Activated naive CD8-positive, alpha-beta T cell (primary cell): ENCODE data around the gene CALCOCO1.
"Not testable (repeated sequence)": the region's sequence is repeated elsewhere in the genome, so short reads cannot be mapped to it uniquely, and the experiment has no call there.

Experiments used
- H3K27ac Mint-ChIP-seq: one replicate; pipeline ENCODE4 v1.8.0; 2021; ENCODE audit warnings: mixed read lengths
- H3K27me3 Mint-ChIP-seq: one replicate; pipeline ENCODE4 v1.8.0; 2021; ENCODE audit warnings: mixed read lengths
- H3K36me3 Mint-ChIP-seq: one replicate; pipeline ENCODE4 v1.8.0; 2021; ENCODE audit warnings: mixed read lengths
- H3K4me1 Mint-ChIP-seq: one replicate; pipeline ENCODE4 v1.8.0; 2021; ENCODE audit warnings: low read depth, mixed read lengths
- H3K4me3 Mint-ChIP-seq: one replicate; pipeline ENCODE4 v1.8.0; 2021; ENCODE audit warnings: mild to moderate bottlenecking, mixed read lengths
- H3K9me3 Mint-ChIP-seq: one replicate; pipeline ENCODE4 v1.8.0; 2021; ENCODE audit warnings: low read depth, mixed read lengths

CALCOCO1 gene, protein sequence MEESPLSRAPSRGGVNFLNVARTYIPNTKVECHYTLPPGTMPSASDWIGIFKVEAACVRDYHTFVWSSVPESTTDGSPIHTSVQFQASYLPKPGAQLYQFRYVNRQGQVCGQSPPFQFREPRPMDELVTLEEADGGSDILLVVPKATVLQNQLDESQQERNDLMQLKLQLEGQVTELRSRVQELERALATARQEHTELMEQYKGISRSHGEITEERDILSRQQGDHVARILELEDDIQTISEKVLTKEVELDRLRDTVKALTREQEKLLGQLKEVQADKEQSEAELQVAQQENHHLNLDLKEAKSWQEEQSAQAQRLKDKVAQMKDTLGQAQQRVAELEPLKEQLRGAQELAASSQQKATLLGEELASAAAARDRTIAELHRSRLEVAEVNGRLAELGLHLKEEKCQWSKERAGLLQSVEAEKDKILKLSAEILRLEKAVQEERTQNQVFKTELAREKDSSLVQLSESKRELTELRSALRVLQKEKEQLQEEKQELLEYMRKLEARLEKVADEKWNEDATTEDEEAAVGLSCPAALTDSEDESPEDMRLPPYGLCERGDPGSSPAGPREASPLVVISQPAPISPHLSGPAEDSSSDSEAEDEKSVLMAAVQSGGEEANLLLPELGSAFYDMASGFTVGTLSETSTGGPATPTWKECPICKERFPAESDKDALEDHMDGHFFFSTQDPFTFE

DNA sequence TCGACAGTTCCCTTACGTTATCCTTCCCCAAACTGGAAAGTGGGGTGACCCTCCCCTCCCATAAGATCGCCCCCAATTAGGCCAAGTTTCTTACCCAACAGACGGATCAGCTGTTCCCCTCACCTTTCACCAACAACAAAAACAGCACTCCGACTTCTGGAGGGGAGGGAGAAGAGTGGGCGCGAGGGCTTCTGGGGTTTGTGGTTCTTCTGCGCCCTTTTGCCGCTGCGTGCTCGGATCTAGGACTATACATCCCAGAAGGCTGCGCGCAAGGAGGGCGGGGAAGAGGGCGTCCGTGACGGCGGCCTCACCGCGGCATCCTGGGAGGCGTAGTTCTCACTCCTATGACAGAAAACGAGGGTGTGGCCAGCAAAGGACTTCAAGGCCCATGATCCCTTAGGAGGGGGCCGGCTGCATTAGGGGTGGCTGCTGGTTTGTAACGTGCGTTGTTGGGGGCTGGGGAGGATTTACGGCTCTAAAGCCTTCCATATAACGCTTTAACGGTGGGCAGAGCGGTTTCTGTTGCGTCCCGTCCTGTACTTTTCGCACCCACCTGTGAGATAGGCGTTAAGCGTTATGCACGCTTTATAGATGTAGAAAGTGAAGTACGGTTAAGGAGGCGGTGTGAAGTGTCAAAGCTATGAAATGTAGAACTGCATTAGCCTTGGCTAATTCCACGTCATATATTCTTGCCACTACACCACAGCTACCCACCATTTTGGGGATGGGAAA is at the start of gene CALCOCO1:
Gene CALCOCO1 (minus strand): TSS at position 143 of the 732 bp plus-strand sequence. CDS start 2,210 bp downstream, outside the sequence.
- Mint-ChIP-seq H3K27me3 (no peaks in the 10 kb centered on the region), H3K4me1 (peaks cover 21% of the 10 kb centered on the region), H3K27ac (peak within 1 kb of the TSS; percentile 95), H3K36me3 (no peaks in the 10 kb centered on the region), H3K4me3 (peak within 1 kb of the TSS; percentile 98), H3K9me3 (no peaks in the 10 kb centered on the region)

DNA sequence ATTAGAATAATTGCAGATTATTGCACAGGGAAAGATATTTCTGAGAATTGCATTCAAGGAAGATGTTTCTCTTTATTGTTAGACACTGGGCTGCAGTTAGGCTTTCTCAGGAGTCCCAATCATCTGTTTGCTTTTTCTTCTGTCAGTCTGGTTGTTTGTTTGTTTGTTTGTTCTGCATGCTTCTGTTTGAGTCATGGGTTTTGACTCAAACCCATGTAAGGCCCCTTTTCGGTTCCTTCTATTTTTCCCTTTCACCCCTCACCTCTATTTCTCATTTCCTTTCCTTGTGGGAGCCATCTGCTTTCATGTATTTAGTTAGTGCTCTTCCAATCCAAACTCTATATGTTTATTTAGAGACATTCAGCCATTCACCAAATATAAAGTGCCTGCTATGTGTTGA is 49.6 kb upstream of the CALCOCO1 start:
- Mint-ChIP-seq H3K27me3 (peaks cover 26% of the 10 kb centered on the region), H3K4me3 (no peak overlapping the region)

DNA sequence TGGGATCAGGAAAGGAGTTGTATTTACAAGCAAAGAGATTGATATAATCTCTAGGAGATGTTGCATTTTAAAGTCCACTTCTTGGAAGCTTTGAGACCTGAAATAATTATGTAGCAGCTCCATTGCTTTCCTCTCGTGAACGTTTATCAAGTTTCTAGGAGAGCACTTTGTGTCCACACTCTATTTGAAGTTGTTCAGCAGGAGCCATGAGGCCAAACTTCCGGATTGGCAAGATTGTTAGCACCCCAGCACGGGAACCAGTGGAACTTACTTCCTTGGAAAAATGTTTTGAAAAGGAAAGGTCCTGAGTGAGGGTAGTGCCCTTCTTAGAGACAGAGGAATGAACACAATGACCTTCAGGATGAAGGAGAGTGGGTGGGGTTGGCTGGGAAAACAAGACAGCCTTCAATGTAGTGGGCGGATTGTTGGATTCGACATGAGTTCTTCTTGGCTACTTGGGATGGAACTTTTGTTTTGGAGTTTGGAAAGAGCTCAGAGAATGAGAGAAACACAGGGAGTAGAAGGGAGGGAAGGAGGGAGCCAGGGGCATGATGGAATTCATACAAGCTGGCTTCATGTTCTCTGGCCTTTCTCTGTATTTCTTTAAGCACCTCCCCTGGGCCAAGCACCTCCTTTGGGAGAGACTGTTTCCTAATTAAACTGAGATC is 48.4 kb upstream of the CALCOCO1 start:
- Mint-ChIP-seq H3K4me3 (no peak overlapping the region), H3K27ac (no peak overlapping the region), H3K27me3 (peaks cover 26% of the 10 kb centered on the region), H3K4me1 (no peaks in the 10 kb centered on the region), H3K9me3 (no peaks in the 10 kb centered on the region), H3K36me3 (peaks cover 2% of the 10 kb centered on the region)

More for the DNA sequence above, 49.6 kb upstream of the CALCOCO1 start:
- H3K9me3 Mint-ChIP-seq: no peaks in the 10 kb centered on the region
- H3K27ac Mint-ChIP-seq: no peak overlapping the region
- no peaks in the 10 kb centered on the region for H3K4me1 Mint-ChIP-seq
- H3K36me3 Mint-ChIP-seq: peaks cover 2% of the 10 kb centered on the region

DNA sequence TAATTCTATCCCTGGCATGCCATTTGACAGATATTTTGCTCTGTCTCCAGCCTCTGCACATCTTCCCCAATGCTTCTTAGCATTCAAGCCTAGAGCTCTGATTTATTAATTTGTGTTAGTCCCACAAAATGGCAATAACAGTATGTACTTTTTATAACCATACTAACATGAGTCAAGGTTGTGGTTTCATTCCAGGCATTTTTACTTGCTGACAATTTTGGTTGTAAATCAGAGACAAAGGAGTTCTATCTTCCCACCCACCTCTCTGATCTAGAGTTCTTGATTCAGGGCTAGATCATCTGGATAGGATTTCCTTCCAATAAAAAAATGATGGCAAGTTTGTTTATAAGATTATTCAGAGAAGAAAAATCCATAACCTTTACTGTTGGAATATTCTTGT is 43.0 kb upstream of the CALCOCO1 start:
- H3K27ac Mint-ChIP-seq: no peak overlapping the region
- no peak overlapping the region for H3K4me3 Mint-ChIP-seq
- H3K9me3 Mint-ChIP-seq: no peaks in the 10 kb centered on the region
- peaks cover 2% of the 10 kb centered on the region for H3K36me3 Mint-ChIP-seq
- H3K27me3 Mint-ChIP-seq: peaks cover 24% of the 10 kb centered on the region
- H3K4me1 Mint-ChIP-seq: no peaks in the 10 kb centered on the region

DNA sequence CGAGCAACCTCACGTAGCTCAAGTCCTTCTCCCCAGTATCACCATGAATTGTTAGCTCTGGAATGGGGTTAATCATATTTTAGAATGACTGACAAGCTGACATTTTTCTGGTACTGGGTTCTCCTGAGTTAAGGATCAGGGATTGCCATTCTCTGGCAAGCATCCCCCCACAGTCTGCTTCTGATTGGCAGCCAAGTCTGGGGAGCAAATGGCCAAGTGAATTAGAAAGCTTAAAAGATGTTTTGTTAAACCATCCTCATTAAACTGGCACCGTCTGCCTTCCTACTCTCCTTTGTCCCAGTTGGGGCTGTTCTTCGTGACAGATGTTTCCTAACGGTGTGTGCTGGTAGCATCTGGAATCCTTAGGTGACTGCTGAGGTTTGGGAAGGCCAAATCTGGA is 41.7 kb upstream of the CALCOCO1 start:
- peaks cover 2% of the 10 kb centered on the region for H3K36me3 Mint-ChIP-seq
- H3K9me3 Mint-ChIP-seq: no peaks in the 10 kb centered on the region
- H3K27me3 Mint-ChIP-seq: peaks cover 29% of the 10 kb centered on the region
- H3K27ac Mint-ChIP-seq: no peak overlapping the region
- no peaks in the 10 kb centered on the region for H3K4me1 Mint-ChIP-seq
- no peak overlapping the region for H3K4me3 Mint-ChIP-seq

DNA sequence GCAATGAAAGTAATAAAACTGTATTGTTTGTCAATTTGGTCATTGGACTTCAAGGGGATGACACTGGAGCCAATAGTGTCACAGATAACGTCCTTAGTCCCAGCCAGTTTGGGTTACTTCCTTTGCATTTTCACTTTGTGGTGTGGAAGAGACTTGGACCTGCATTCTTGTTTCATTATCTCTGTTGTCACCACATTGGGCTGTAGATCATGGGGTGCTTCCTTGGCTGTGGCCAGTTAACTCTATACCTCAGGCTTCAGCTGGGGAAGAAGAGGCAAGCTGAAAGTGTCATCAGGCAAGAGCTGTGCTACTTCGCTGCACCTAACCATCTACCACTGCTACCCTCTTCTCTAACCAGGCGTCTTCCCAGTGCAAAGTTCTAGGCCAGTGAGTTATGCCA is 39.6 kb upstream of the CALCOCO1 start:
- no peaks in the 10 kb centered on the region for H3K4me1 Mint-ChIP-seq
- no peak overlapping the region for H3K27ac Mint-ChIP-seq
- no peak overlapping the region for H3K4me3 Mint-ChIP-seq
- no peaks in the 10 kb centered on the region for H3K36me3 Mint-ChIP-seq
- H3K27me3 Mint-ChIP-seq: peaks cover 34% of the 10 kb centered on the region
- H3K9me3 Mint-ChIP-seq: no peaks in the 10 kb centered on the region

DNA sequence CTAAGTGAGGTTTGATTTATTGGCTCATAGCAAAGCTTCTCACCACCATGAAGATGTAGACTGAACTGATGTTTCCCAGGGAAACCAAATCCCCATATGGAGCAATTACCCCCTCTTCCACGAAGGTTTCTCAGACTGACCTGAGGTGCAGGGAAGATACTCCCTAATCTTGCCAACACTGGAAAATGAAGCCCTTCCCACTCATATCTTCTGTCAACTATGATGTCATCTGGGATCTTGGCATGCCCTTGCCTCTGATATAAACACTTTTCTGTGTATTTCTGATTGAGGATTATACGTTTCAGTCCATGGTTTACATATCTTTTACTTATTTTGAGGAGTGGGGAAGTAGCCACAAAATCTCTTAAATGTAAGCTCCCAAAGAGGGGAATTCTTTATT is 38.6 kb upstream of the CALCOCO1 start:
- Mint-ChIP-seq H3K27me3 (peaks cover 32% of the 10 kb centered on the region), H3K27ac (no peak overlapping the region), H3K36me3 (no peaks in the 10 kb centered on the region), H3K4me1 (no peaks in the 10 kb centered on the region), H3K4me3 (no peak overlapping the region), H3K9me3 (no peaks in the 10 kb centered on the region)

DNA sequence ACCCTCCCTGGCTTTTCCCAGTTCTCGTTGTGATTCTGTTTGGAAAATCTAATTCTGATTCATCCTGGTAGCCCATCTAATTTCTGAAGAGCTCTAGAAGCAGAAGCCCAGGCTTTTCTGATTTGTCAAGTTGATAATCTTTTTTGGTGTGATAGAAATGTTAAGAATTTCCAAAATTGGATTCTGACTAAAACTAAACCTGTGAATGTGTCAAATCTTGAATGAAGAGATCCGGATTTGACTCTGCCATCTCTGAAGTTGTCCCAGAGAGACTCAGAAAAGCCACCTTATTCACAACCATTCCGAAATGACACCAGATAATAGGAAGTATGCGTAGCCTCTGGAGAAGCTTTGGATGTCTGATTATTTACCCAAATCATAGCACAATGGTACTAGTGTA is 37.4 kb upstream of the CALCOCO1 start:
- H3K36me3 Mint-ChIP-seq: no peaks in the 10 kb centered on the region
- no peaks in the 10 kb centered on the region for H3K4me1 Mint-ChIP-seq
- no peak overlapping the region for H3K27ac Mint-ChIP-seq
- peaks cover 40% of the 10 kb centered on the region for H3K27me3 Mint-ChIP-seq
- no peaks in the 10 kb centered on the region for H3K9me3 Mint-ChIP-seq
- no peak overlapping the region for H3K4me3 Mint-ChIP-seq

DNA sequence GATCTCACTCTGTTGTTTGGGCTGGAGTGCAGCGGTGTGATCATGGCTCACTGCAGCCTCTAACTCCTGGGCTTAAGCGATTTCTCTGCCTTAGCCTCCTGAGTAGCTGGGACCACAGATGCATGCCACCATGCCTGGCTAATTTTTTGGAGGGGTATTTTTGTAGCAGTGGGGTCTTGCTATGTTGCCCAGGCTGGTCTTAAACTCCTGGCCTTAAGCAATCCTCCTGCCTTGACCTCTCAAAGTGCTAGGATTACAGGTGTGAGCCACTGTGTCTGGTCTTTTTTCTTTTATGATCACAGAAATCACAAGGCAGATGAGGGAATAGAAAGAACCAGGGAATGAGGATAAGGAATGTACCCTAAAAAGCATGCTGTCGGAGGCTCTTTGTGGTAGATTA is 35.5 kb upstream of the CALCOCO1 start:
- not testable (repeated sequence) for H3K4me3 Mint-ChIP-seq, H3K36me3 Mint-ChIP-seq, H3K9me3 Mint-ChIP-seq, H3K27ac Mint-ChIP-seq, H3K4me1 Mint-ChIP-seq
- H3K27me3 Mint-ChIP-seq: peaks cover 49% of the 10 kb centered on the region

DNA sequence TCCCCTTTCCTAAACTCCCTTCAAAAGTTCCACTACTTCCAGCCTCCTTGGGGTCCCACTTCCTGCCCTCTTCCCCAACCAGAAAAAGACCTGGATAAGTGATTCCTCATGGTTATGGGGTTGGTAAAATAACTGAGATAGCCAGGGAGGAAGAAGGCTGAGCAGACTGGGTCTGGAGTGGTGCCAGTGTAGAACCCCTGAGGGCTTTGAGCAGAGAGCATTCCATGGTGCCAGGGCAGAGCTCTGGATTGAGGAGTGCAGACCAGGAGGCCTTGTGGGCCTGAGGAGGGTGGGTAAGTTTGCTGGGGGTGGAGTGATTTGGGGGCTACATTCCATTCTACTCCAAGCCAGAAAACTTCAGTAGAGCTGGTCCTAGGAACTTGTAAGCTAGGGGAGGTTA is 34.1 kb upstream of the CALCOCO1 start:
- Mint-ChIP-seq H3K9me3 (no peaks in the 10 kb centered on the region), H3K4me1 (peaks cover 7% of the 10 kb centered on the region), H3K27ac (no peak overlapping the region), H3K36me3 (no peaks in the 10 kb centered on the region), H3K27me3 (peaks cover 46% of the 10 kb centered on the region), H3K4me3 (no peak overlapping the region)

DNA sequence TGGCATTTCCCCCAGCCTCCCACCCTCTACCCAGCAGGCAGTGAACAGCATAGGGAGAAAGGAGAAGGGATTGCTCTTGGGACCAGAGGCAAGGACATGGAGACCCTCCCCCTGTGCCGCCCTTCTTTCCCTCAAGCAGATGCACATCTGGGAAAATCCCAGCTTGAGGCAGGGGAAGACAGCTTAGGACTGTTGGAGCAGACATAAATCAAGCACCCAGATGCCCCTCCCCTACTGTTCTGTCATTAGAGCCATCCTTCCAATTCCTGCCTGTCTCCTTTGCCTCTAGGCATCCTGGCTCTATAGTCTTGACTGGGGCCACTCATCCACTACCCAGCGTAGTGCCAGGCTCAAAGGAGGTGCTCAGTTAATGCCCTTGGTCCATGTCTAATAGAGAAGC is 32.0 kb upstream of the CALCOCO1 start:
- Mint-ChIP-seq H3K36me3 (no peaks in the 10 kb centered on the region), H3K4me3 (no peak overlapping the region), H3K4me1 (peaks cover 11% of the 10 kb centered on the region), H3K27ac (no peak overlapping the region), H3K27me3 (peaks cover 41% of the 10 kb centered on the region), H3K9me3 (no peaks in the 10 kb centered on the region)

DNA sequence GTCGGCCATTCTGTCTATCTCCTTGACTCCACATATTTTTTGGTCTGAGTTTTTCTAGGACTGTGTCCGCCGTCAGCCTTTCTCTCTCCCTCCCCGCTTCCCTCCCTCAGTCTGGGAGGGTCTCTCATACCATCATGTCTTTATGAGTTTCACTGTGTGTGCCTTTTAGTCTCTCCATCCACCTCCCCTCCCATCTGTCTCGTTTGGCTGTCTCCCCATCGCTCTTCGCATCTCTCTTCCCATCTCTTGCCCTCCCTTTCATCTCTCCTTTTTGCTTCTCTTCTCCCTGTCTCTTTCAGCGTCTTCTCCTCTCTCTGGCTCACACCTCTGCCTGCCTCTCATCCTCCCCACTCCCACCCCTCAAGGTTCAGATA is 31.5 kb upstream of the CALCOCO1 start:
- no peak overlapping the region for H3K27ac Mint-ChIP-seq
- no peaks in the 10 kb centered on the region for H3K36me3 Mint-ChIP-seq
- H3K9me3 Mint-ChIP-seq: no peaks in the 10 kb centered on the region
- no peak overlapping the region for H3K4me3 Mint-ChIP-seq
- peaks cover 40% of the 10 kb centered on the region for H3K27me3 Mint-ChIP-seq
- peaks cover 11% of the 10 kb centered on the region for H3K4me1 Mint-ChIP-seq

DNA sequence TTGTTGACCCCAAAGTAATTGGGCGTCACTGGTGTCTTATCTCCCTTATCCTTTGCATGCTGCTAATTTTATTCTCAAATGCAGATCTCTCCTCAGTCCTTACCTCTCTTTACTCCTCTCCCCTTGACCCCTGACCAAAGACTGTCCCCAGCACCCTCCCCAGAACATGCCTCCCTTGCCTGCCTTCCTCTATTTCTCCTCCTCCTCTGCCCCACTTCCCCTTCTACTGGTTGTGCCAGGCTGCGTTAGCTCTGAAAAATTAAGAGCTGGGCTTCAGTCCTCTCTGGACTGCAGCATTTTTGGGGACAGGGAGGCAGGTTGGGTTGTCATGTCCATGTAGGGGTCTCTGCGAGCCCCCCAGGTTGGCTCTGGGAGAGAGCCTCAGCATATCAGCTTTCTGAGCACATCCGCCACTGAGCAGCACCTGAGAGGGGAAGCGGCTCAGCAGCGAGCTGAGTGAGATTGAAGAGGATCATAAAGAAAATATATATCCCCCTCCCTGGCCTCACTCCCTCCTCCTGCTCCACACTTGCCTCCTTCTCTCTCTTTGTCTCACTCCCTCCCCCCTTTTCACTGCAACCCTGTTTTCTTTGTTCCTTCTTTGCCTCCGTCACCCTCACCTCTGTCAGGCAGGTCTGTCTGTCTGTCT is 31.0 kb upstream of the CALCOCO1 start:
- Mint-ChIP-seq H3K9me3 (no peaks in the 10 kb centered on the region), H3K27me3 (peaks cover 36% of the 10 kb centered on the region), H3K4me1 (peaks cover 11% of the 10 kb centered on the region), H3K36me3 (no peaks in the 10 kb centered on the region), H3K4me3 (no peak overlapping the region), H3K27ac (no peak overlapping the region)

DNA sequence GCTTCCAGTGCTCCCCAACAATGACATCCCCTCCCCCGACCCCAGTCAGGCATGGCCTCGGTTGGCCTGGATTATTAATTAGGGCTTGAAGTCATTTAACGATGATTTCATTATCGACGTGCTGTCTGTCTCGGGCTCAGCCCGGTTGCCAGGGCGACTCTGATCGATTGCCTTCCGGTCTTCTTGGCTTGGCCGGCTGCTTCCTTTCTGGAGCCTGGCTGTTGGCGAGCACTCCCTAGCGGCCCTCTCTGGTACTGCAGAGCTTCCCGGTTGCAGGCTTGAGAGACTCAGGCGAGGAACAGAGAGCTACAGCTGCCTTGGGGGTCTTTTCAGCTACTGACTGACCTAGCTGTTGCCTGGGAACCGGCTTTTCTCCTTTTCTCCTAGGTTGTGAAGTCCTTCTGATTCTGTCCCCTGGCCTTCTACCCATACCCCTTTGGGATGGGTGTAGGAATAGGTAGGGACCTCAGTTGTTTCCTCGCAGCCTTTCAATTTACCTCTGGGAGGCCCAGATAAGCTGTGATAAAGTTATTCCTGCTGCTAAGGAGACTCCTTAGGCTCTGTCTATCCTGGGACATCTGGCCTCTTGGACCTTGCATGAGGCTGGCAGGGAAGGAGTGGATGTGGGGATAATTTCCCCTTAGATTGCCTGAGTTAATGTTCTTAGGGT is 30.0 kb upstream of the CALCOCO1 start:
- Mint-ChIP-seq H3K4me1 (peaks cover 11% of the 10 kb centered on the region), H3K4me3 (peak overlapping the region; percentile 46), H3K9me3 (no peaks in the 10 kb centered on the region), H3K27ac (no peak overlapping the region), H3K27me3 (peaks cover 30% of the 10 kb centered on the region), H3K36me3 (no peaks in the 10 kb centered on the region)
